ENCODE data around the gene LPAR3.

The LPAR3 gene

DNA sequence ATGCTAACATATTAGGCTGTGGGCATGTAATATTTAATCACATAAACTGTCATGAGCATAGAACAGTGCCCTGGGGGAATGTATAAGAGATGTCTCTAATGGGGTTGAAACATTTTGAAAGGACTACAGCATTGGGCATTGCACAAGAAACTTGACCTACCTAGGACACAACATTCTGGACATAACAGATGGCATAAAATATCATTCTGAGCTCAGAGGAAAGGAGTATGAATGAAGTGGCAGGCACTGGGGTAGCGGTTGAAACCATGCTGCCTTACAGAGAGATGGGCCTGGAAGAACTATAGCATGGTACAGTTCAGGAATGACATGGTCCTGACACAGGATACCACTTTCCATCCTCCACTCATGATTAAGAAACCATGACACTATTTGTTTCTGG lies 69.0 kb downstream of the LPAR3 start:
- no peak for DNase-seq (ENCODE audit: low spot score)

DNA sequence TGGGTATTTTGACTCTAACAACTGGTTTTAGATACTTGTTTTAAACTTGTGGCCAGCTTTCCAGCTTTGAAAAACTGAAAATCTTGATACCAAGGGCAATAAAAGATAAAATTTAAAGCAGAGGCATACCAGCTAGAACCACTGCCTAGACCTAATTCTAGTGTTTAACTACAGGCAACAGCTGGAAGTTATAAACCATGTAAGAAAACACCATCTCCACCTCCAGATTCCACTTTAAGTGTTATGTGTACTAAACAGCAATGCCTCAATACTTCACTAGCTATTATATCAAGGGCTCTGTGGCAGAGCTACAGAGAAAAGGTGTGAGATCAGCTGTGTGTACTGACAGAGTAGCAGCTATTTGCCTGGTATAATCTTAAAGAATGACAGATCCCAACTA lies 69.5 kb downstream of the LPAR3 start:
- no peak for DNase-seq (ENCODE audit: low spot score)

DNA sequence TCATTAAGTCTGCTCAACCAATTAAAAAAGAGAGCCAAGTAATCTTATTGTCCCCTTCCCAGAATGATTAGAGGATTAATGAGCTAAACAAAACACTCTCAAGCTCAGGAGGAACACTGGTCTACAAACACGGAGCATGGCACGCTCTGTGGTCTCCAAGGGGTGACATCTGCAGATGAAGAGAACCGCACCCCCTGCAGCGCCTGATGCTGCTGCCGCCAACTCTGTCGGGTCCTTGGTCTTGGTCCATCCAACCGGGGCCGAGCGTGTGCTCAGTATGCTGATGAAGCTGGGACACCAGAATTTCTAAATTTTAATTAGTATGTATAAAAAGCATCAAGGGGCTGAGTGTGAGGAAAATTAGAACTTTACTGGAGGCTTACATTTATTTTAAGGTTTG lies 82.7 kb downstream of the LPAR3 start:
- DNase-seq (ENCODE audit: low spot score): no peak

DNA sequence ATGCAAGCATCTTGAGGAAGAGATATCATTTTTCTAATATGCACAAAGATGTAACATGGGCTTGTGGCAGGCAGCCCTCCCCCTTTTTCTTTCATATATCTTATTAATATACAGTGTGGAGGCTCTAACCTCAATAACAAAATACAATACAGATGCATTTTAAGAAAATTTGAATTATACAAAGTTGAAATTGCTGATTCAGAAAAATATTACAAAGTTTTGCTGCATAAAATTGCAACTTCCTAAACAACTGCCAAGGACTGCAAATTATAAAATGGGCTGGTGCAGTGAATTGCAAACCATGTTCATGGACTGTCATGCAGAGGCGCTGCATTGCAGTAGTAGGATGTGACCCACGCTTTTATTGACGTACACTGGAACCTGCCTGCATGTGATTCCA lies 84.0 kb downstream of the LPAR3 start:
- no peak for DNase-seq (ENCODE audit: low spot score)

DNA sequence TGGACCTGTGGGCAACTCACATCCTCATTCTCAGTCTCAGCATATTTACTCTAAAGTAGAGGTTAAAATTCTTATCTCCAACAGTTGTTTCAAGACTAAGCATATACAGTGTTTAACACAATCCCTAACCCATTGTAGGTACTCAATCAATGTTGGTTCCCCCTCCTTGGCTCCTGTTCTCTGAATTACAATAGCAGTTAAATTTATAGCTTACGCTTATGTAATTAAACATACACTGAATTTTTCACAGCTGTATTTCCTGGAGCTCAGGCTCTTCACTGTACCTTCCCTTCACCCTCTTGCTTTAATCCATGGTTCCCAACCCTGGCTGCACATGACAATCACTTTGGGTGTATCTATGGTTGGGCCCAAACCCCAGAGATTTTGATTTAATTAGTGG lies 89.4 kb downstream of the LPAR3 start:
- no peak for DNase-seq (ENCODE audit: low spot score)

DNA sequence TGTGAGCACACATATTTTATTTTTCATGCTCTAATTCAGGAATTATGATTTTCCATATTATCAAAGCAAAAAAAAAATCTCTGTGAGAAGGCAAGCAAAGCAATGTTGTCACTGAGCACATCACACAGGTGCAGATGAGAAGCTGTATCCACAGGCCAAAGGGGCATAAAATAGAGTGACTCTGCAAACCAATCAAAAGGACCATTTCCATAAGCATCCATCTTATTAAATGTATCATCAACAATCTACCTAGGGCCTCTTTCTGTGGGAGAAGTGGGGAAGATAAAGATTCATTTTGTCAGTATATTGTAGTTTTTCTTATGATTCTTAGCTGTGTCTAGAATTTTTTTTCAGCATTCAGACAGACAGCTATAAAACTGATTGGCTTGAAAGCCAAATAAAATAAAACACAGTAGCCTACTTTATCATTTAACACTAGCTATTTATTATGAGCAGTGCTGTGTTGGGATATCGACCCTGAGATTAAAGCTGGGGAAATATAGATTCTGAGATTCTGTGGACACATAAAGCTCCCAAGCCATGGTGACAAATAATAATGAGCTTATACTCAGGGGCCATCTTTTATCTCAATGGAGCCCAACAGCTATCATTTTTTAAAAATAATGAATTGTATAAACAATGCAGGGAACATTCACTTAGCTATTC lies 90.3 kb downstream of the LPAR3 start:
- no peak for DNase-seq (ENCODE audit: low spot score)

DNA sequence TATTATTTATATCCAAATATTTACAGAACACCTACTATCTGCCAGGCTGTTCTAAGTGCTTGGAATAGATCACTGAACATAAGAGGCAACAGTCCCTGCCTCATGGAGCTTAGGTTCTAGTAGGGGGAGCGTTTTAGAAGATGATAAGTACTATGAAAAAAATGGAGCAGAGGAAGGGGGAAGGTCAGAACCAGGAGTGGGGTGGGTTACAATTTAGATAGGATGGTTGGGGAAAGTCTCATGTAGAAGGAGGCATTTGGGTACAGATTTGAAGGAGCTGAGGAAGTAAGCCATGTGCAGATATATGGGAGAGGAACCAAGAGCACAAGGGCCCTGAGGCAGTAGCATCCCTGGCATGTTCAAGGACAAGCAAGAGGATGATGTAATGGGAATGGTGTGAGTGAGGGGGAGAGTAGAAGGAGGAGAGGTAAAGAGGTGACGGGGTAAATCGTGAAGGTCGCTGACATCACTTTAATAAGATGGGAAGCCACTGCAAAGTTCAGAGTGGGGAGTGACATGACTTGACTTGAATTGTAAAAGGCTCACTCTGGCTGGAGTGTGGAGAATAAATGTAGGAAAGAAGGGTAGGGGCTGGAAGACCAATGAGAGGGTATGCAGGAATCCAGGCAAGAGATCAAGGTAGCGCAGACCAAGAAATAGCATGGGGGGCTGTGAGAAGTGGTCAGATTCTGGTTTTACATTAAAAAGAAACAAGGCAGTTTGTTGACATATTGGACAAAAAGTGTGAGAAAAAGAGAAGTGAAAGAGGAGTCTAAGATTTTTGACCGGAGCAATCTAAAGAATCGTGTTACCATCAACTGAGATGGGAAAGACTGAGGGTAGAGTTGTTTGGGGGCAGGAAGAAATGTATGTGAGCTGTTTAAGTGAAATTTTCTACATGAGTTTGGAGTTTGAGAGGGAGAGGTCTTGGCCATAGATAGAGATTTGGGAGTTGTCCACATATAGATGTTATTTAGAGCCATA lies 92.6 kb downstream of the LPAR3 start:
- DNase-seq (ENCODE audit: low spot score): no peak

DNA sequence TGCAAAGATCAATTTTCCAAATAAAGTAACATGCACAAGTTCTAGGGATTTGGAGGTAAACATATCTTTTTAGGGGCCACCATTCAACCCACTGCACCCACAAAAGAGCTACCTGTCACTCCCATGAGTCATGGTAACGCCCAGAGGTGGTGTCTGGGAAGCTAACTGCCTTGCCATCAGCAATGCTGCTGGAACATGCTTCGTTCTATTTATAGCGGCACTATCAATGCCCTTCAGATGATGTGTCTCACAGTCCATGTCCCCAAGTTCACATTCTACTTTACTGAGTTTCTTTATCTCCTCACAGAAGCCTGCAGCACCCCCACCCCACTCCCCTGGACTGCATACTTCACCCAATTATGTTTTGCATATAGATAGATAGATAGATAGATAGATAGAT lies 95.4 kb downstream of the LPAR3 start:
- DNase-seq (ENCODE audit: low spot score): no peak

DNA sequence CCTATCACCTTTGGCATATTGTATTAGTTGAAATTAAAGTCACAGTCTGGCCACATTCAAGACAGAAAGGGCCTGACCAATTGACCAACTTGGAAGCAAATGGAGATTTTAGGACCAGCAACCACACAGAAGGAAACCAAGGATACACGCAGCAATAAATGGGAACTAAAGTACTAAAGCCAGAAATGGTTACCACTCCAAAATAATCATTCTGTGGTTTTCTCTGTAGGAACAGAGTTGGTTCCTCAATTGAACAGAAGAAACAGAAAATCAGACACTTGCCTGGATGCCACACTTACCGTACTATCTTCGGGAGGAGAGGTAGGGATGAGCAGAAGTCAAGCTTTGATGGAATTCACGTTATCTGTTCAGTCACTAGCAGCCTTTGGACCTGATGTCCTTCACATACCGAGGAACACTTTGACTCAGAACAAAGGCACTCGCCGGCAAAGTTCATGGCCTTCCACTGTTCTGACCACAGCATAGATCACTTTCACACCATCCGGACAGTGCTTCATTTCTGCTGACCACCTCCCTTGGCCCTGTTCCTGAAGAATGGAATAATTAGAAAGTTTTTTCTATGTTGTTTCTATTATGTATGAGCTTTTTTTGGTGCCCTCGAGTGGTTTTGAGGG lies 96.9 kb downstream of the LPAR3 start:
- DNase-seq (ENCODE audit: low spot score): no peak

DNA sequence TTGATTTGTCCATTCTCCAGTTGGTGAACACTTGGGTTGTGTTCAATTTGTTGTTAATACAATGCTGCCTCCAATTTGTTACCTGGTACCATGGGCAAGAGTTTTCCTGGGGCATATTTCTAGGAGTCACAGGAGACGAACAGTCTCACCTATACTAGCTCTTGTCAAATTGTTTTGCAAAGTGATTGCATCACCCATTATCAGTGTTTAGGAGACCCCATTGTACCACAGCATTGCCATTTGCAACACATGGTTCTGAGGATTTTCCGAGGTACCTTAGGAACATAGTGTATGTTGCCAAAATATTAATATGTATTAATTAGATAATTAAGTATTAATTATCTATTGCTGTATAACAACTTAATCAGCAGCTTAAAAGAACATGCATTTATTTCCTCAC lies 97.8 kb downstream of the LPAR3 start:
- DNase-seq (ENCODE audit: low spot score): no peak

DNA sequence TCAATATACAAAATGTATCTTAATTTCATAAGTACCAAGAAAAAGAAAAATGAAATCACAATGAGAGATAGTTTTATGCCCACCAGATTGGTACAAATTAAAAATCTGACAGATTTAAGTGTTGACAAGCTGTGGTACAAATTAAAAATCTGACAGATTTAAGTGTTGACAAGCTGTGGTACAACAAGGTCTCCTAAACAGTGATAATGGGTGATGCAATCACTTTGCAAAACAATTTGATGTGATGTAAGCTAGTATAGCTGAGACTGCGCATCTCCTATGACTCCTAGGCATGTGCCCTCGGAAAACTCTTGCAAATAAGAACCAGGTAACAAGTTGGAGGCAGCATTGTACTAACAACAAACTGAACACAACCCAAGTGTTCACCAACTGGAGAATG lies 100.6 kb downstream of the LPAR3 start:
- no peak for DNase-seq (ENCODE audit: low spot score)

DNA sequence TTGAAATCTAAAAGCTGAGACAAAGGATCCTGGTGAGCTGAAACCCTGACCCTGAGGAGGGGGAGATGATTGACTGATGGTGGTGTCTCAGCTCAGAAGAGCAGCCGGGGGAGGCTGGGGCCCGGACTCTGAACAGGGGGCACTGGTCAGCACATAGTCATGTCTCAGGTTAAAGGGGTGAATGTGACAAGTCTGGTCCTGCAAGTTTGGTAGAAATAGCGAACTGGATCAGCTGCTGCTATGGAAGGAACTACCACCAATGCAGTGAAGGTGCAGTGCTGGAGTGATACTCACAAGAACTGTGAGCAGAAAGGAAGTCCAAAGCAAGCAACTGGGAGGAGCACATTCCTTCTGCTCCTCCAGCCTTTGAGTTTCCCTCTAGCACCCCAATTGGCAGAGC lies 104.0 kb downstream of the LPAR3 start:
- no peak for DNase-seq (ENCODE audit: low spot score)

DNA sequence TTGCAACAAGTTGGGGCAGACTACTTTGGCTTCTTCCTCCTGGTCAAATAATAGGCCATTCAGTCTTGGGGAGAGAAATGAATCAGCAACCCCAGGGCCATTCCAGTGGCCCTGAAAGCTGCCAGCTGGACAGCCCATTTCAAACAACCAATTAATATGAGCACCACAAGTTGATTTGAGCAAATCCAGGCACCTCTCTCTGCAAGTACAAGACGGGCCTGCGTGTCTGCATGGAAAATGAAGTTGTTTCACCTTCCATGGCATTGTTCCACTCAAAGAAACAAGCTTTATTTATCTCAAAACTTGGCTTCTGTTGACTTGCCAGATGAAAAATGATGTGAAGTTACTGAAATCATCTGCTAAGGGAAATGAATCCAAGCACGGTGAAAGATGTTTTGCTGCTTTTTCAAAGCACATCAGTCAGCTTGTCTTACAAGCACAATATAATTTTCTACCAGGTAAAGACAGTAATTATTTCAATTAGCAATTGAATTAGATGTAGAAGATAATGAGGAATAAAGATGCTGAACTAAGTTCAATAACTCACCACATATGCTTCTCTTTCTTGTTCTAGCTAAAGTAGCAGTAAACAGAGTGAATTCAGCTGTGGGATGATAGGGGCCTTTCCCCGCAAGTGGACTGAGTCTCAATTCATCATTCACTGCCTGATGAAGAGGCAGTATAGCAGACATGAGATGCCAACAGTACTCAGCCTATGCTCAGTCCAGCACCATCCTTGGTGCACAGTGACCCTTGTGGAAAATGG lies 107.6 kb downstream of the LPAR3 start:
- no peak for DNase-seq (ENCODE audit: low spot score)

DNA sequence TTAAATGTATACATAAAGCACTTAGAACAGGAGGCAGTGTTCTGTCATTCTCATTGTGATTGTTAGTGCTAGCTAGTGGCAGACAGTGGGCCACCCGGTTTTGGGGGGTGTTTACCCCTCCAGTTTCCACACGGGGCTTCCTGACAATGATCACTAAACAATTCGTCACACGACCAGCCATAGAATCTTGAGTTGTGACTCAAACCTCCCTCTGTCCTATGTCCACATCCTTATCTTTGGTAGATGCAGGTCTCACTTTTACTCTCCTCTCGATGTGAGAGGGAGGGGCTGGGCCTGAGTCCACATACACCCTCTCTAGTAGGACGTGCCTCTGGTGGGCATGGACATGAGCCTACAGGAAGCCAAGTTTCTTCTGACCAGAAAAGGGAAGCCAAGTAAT lies 110.1 kb downstream of the LPAR3 start:
- no peak for DNase-seq (ENCODE audit: low spot score)

DNA sequence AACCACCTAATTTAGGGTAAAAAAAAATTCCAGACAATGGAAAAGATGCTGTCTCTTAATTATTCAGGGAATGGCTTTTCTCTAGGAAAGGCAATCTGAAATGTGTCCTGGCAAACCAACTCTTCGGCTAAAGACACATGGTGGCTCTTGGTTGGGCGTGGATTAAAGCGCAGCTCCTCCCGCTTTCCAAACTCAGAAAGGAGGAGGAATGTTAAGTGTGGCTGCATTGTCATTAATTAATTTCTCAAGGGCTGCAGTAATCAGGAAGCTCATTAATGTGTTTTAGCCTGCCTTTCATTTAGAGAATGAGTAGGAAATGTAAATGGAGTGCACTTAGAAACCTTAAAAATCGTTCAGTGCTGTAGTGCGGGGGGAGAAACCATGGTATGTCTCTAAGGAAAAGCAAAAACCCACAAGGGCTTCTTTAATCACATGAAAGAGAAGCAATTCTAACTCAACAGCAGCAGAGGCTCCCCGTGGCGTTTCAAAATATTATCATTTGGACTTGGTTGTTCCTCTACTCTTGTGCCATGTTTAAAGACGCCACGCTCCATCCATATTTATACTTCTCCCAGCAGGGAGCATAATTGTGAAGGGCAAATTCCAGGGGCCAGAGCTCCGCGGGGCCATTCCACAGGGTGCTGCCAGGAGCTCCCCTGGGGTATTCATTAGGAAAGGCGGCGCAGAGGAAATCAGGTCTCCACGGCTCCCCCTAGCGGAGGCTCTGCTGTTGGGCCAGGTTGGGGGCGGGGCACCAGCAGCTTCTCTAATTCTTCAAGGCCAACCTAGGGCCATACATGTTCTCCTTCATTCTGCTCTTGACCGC lies 110.8 kb downstream of the LPAR3 start:
- peak; percentile 89 for DNase-seq (ENCODE audit: low spot score)

DNA sequence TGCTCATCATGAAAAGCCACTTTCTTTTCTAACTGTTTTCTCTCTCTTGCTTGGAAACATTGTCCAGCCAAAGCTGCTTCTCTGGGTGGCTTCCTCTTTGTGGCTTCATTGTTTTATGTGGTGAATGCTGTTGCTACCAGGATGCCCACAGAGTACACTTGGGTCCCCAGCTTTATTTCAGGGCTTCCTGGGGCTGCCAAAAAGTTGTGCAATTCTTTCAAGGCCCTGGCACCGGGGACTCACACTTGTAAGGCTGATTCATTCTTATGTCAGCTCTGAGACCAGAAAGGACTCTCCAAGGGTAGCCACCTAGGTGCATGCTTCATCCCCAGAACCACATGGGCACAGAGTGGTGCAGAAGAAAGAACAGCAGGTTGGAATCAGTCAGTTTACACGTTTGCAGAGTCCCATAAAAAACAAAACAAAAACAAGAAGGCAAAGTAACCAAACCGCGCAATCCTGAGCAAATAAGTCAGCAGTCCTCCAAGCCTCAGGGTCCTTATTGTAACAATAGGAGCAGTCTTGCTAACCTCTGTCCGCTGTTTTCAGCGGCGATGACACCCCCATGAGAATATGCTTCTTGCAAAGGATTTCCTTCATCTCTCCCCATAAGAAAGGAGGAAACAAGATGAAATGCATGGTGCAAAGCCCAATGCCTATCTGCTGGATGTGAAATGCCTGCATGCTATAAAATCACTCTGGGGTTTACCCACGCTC lies 112.8 kb downstream of the LPAR3 start:
- DNase-seq (ENCODE audit: low spot score): no peak

DNA sequence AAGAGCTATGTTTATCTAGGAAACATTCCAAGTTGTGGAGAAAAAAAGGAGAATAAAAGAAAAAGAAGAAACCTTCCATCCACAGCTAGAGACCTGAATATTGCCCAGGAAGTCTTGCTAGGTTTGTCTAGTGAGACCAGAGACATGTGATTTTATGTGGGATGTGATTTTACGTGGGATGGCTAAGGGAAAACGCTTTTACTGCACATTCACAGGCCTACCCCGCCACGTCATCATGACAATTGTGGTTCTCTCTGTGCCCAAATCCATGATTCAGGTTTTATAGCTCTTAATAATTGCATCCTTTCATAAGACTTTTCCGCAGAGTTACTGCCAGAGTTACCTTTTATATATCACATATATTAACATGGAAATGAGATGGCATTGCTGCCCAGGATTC lies 116.4 kb downstream of the LPAR3 start:
- no peak for DNase-seq (ENCODE audit: low spot score)

DNA sequence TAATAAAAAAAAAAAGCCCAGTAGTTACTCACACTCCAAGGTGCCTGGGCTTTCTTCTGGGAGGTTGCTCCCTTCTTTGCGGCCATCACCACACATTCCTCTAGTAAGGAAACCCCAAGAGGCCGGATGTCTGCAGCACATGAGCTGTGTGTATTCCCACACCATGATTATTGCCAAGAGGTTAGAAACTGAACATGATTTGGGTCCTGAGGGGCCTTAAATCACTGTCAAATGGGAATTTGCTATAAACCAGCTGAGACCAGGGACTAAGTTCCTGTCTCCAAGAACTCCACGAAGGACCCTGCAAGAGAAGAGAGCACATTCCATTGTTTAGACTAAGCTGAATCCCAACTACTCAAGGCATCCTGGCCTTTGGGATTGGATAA lies 117.5 kb downstream of the LPAR3 start:
- no peak for DNase-seq (ENCODE audit: low spot score)

DNA sequence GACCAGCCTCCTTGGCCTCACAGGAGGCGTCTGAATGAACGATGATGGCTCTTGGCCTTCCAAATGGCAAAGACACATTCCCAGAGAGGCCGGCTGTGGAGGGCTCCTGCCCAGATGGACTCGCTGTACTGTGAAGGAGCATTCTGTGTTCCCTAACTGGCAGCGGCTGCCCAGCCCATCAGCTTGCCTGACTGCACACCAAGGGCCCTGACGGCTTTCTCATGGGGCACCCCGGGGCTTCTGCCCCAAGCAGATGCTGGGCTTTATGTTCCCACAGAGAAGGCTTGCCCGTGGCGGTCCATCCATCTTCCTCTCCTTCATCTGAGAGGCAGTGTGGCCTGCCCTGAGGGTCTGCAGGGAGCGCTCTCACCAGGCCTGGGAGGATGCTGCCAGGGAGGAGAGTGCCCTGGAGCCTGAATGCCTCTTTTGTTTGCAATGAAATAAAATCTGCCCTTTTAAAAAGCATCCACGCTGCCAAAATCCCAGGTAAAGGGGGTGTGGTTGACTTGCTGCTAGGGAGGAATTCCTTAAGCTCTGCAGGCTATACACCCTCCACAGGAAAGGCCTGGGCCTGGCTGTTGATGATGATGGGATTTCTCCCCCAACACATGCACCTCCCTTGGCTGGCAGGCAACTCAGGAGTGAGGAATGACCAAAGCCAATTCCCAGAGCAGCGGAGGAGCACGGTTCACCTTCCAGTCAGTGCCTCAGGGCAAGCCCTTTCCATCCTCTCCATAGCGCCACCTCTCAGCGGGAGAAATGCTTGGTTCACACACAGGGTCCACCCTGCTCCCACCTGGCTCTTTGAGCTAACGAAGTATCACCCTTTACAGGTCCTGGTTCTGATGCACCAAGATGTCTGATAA lies 118.1 kb downstream of the LPAR3 start:
- DNase-seq (ENCODE audit: low spot score): peak; percentile 52
